HuH-7.5 (cell line): ENCODE results near the gene EPHA5.
"Not testable (repeated sequence)": the region's sequence is repeated elsewhere in the genome, so short reads cannot be mapped to it uniquely, and the experiment has no call there.

Source experiments
- DNase-seq: peaks from one replicate; pipeline ENCODE4 v3.0.0; 2011; ENCODE audit warnings: low spot score

Gene EPHA5

GRCh38 chr4:65367306-65367705 is 303.0 kb downstream of the EPHA5 start:
- no peak for DNase-seq

- DNase-seq, result no peak
These were observed 311.4 kb downstream of the EPHA5 start for GRCh38 chr4:65358914-65359313.

- no peak for DNase-seq
These were observed 317.2 kb downstream of the EPHA5 start for GRCh38 chr4:65353098-65353497.

GRCh38 chr4:65344278-65344825 is 325.9 kb downstream of the EPHA5 start:
- no peak for DNase-seq

GRCh38 chr4:65343342-65343741 is 326.9 kb downstream of the EPHA5 start:
- no peak for DNase-seq

GRCh38 chr4:65341557-65341956 is 328.7 kb downstream of the EPHA5 start:
- no peak for DNase-seq

- no peak for DNase-seq
These were observed 329.7 kb downstream of the EPHA5 start for GRCh38 chr4:65340382-65341109.

- DNase-seq, result no peak
These were observed 332.9 kb downstream of the EPHA5 start for GRCh38 chr4:65337371-65337770.

GRCh38 chr4:65336465-65336864 is 333.8 kb downstream of the EPHA5 start:
- DNase-seq, result no peak

GRCh38 chr4:65316534-65316933 is 353.8 kb downstream of the EPHA5 start:
- no peak for DNase-seq

- DNase-seq, result no peak
These were observed 359.2 kb downstream of the EPHA5 start for GRCh38 chr4:65311120-65311519.

GRCh38 chr4:65310586-65310985 is 359.7 kb downstream of the EPHA5 start:
- DNase-seq, result no peak

- DNase-seq, result not testable (repeated sequence)
These were observed 361.7 kb downstream of the EPHA5 start for GRCh38 chr4:65308626-65309025.

- DNase-seq, result no peak
These were observed 368.1 kb downstream of the EPHA5 start for GRCh38 chr4:65302145-65302544.

GRCh38 chr4:65296246-65296645 is 374.0 kb downstream of the EPHA5 start:
- no peak for DNase-seq

GRCh38 chr4:65287071-65287470 is 383.2 kb downstream of the EPHA5 start:
- no peak for DNase-seq
